Measurements from ENCODE around the gene PRR16. TPM values are rescaled to one million over a fixed set of nuclear protein-coding genes. Genes with fewer than 3 reads are reported as not detected.
A peak's percentile ranks its signal among the peaks of the same experiment; 100 is the strongest.

PRR16 gene
- total RNA-seq, 1 donor from 2014 or later = 18.3 TPM

GRCh38 chr5:120631611-120632010 is 167.5 kb downstream of the PRR16 start:
- Mint-ChIP-seq H3K27me3 (ENCODE audit: unreplicated experiment) (no peaks in the 10 kb centered on the region), H3K36me3 (ENCODE audit: unreplicated experiment) (peaks cover 14% of the 10 kb centered on the region), H3K4me3 (ENCODE audit: unreplicated experiment) (no peak overlapping the region), H3K27ac (ENCODE audit: unreplicated experiment) (no peak overlapping the region), H3K4me1 (ENCODE audit: unreplicated experiment) (peaks cover 20% of the 10 kb centered on the region), H3K9me3 (ENCODE audit: unreplicated experiment) (peaks cover 17% of the 10 kb centered on the region)
- DNase-seq (ENCODE audit: extremely low spot score, unreplicated experiment) = no peak
- TF ChIP-seq, protein P1, sequence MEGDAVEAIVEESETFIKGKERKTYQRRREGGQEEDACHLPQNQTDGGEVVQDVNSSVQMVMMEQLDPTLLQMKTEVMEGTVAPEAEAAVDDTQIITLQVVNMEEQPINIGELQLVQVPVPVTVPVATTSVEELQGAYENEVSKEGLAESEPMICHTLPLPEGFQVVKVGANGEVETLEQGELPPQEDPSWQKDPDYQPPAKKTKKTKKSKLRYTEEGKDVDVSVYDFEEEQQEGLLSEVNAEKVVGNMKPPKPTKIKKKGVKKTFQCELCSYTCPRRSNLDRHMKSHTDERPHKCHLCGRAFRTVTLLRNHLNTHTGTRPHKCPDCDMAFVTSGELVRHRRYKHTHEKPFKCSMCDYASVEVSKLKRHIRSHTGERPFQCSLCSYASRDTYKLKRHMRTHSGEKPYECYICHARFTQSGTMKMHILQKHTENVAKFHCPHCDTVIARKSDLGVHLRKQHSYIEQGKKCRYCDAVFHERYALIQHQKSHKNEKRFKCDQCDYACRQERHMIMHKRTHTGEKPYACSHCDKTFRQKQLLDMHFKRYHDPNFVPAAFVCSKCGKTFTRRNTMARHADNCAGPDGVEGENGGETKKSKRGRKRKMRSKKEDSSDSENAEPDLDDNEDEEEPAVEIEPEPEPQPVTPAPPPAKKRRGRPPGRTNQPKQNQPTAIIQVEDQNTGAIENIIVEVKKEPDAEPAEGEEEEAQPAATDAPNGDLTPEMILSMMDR (IDR thresholded peaks at IDR 0.05) = no peak

- no peak for DNase-seq (ENCODE audit: extremely low spot score, unreplicated experiment)
- Mint-ChIP-seq H3K4me1 (ENCODE audit: unreplicated experiment) (peaks cover 17% of the 10 kb centered on the region), H3K9me3 (ENCODE audit: unreplicated experiment) (peaks cover 18% of the 10 kb centered on the region), H3K36me3 (ENCODE audit: unreplicated experiment) (peaks cover 14% of the 10 kb centered on the region), H3K4me3 (ENCODE audit: unreplicated experiment) (no peak overlapping the region), H3K27me3 (ENCODE audit: unreplicated experiment) (no peaks in the 10 kb centered on the region), H3K27ac (ENCODE audit: unreplicated experiment) (no peak overlapping the region)
- TF ChIP-seq, protein P1 (IDR thresholded peaks at IDR 0.05) = no peak
Measured at GRCh38 chr5:120632430-120632829, 168.3 kb downstream of the PRR16 start.

DNA sequence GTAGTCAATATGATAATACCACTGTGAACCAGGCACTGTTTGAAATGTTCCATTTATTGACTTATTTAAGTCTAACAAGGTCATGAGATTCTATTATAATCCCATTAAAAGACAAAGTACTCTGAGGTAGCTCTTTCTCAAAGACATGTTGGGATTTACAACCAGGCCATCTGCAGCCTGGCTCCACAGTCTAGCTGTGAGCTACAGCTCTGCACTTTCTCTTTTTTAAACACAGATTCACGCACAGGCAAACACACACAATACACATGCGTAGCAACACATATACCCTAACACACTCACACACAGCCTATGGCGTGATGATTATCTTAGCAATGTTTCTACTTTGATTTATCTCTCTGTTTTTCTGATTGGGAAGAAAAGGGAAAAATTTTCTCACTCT is 174.3 kb downstream of the PRR16 start:
- Mint-ChIP-seq H3K4me3 (ENCODE audit: unreplicated experiment) (no peak overlapping the region), H3K4me1 (ENCODE audit: unreplicated experiment) (peaks cover 3% of the 10 kb centered on the region), H3K27me3 (ENCODE audit: unreplicated experiment) (no peaks in the 10 kb centered on the region), H3K36me3 (ENCODE audit: unreplicated experiment) (peaks cover 3% of the 10 kb centered on the region), H3K9me3 (ENCODE audit: unreplicated experiment) (peaks cover 12% of the 10 kb centered on the region), H3K27ac (ENCODE audit: unreplicated experiment) (no peak overlapping the region)
- no peak for DNase-seq (ENCODE audit: extremely low spot score, unreplicated experiment)
- TF ChIP-seq, protein P1 (IDR thresholded peaks at IDR 0.05) = no peak

DNA sequence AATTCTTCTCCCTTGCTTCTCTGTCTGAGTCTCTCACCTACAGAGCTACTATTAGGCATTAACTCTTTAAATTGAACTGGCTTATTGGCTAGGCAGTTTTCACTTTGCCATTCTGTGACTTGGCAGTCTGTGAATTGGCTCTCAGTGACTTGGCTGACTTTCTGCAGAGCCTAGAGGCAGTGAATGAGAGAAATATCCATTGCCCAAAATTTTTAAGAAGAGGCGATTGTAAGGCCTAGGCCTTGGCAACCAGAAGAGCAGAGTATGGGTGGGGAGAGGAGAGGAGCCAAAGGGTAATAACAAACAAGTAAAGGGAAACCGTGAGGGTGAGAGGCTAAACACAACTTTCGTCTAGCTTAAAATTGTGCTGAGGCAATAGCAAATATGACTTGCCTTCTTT is 176.7 kb downstream of the PRR16 start:
- no peaks in the 10 kb centered on the region for H3K27me3 Mint-ChIP-seq (ENCODE audit: unreplicated experiment)
- TF ChIP-seq, protein P1 (IDR thresholded peaks at IDR 0.05) = no peak
- H3K4me1 Mint-ChIP-seq (ENCODE audit: unreplicated experiment) = peaks cover 3% of the 10 kb centered on the region
- H3K36me3 Mint-ChIP-seq (ENCODE audit: unreplicated experiment) = no peaks in the 10 kb centered on the region
- DNase-seq (ENCODE audit: extremely low spot score, unreplicated experiment) = no peak
- H3K4me3 Mint-ChIP-seq (ENCODE audit: unreplicated experiment) = no peak overlapping the region
- H3K27ac Mint-ChIP-seq (ENCODE audit: unreplicated experiment) = peak overlapping the region; percentile 46
- H3K9me3 Mint-ChIP-seq (ENCODE audit: unreplicated experiment) = peaks cover 8% of the 10 kb centered on the region

- TF ChIP-seq, protein P1 (IDR thresholded peaks at IDR 0.05) = no peak
- H3K27me3 Mint-ChIP-seq (ENCODE audit: unreplicated experiment) = no peaks in the 10 kb centered on the region
- H3K36me3 Mint-ChIP-seq (ENCODE audit: unreplicated experiment) = no peaks in the 10 kb centered on the region
- H3K4me3 Mint-ChIP-seq (ENCODE audit: unreplicated experiment) = no peak overlapping the region
- peaks cover 13% of the 10 kb centered on the region for H3K4me1 Mint-ChIP-seq (ENCODE audit: unreplicated experiment)
- H3K9me3 Mint-ChIP-seq (ENCODE audit: unreplicated experiment) = no peaks in the 10 kb centered on the region
- H3K27ac Mint-ChIP-seq (ENCODE audit: unreplicated experiment) = no peak overlapping the region
- DNase-seq (ENCODE audit: extremely low spot score, unreplicated experiment) = no peak
Measured at GRCh38 chr5:120644516-120644915, 180.4 kb downstream of the PRR16 start.
